Loucy (cell line): ENCODE data around the gene CNRIP1.

Experiments used
- H2AFZ ChIP-seq: fragments of 200-600 bp; sonication (generic); 2 replicates; pipeline ENCODE4 v1.6.0; 2016; ENCODE audit warnings: antibody characterized with exemption, mild to moderate bottlenecking, low read length, moderate library complexity
- H3F3A ChIP-seq: fragments of 200-600 bp; 2 replicates; pipeline ENCODE4 v1.6.0; 2016; ENCODE audit warnings: antibody characterized with exemption, low read depth, mild to moderate bottlenecking
- H3K27me3 ChIP-seq: fragments of 200-600 bp; sonication (generic); 2 replicates; pipeline ENCODE4 v1.6.1; 2014; ENCODE audit warnings: low read length, mild to moderate bottlenecking; ENCODE audit not compliant: insufficient read depth, poor library complexity, severe bottlenecking
- H3K36me3 ChIP-seq: fragments of 200-600 bp; sonication (generic); 2 replicates; pipeline ENCODE4 v1.6.1; 2016; ENCODE audit warnings: low read length; ENCODE audit not compliant: insufficient read depth
- H3K4me1 ChIP-seq: fragments of 200-600 bp; sonication (generic); 2 replicates; pipeline ENCODE4 v1.5.1; 2014; ENCODE audit warnings: low read length, mild to moderate bottlenecking; ENCODE audit not compliant: insufficient read depth, poor library complexity, severe bottlenecking
- H3K4me2 ChIP-seq: fragments of 200-600 bp; sonication (generic); 2 replicates; pipeline ENCODE4 v1.6.0; 2014; ENCODE audit warnings: antibody characterized with exemption, low read length, low read depth, mild to moderate bottlenecking; ENCODE audit not compliant: poor library complexity, severe bottlenecking
- H3K4me3 ChIP-seq: fragments of 200-600 bp; sonication (generic); 2 replicates; pipeline ENCODE4 v1.5.1; 2014; ENCODE audit warnings: low read length, mild to moderate bottlenecking, mixed read lengths; ENCODE audit not compliant: poor library complexity, severe bottlenecking
- H3K79me2 ChIP-seq: fragments of 200-600 bp; sonication (generic); 2 replicates; pipeline ENCODE4 v1.6.1; 2014; ENCODE audit warnings: low read length; ENCODE audit not compliant: insufficient read depth
- H3K9ac ChIP-seq: fragments of 200-600 bp; sonication (generic); 2 replicates; pipeline ENCODE4 v1.6.0; 2014; ENCODE audit warnings: mild to moderate bottlenecking, low read depth, low read length, moderate library complexity; ENCODE audit not compliant: poor library complexity, severe bottlenecking
- H3K9me2 ChIP-seq: fragments of 200-600 bp; sonication (generic); replicated peaks from 2 replicates; pipeline ENCODE4 v1.6.1; 2016; ENCODE audit warnings: low read depth, low read length, mixed read lengths
- H3K9me3 ChIP-seq: fragments of 200-600 bp; sonication (generic); 2 replicates; pipeline ENCODE4 v1.6.1; 2014; ENCODE audit warnings: mild to moderate bottlenecking, antibody characterized with exemption, low read length, low read depth; ENCODE audit not compliant: insufficient read depth
- H4K20me1 ChIP-seq: fragments of 200-600 bp; sonication (generic); 2 replicates; pipeline ENCODE4 v1.6.0; 2014; ENCODE audit warnings: antibody characterized with exemption, low read length, mild to moderate bottlenecking; ENCODE audit not compliant: insufficient read depth, poor library complexity, severe bottlenecking
- CTCF ChIP-seq: fragments of 200-600 bp; sonication (generic); conservative IDR thresholded peaks from 2 replicates; pipeline ENCODE4 v1.5.1; 2014; ENCODE audit warnings: mild to moderate bottlenecking, antibody characterized with exemption, low read length
- EZH2phosphoT487 ChIP-seq: fragments of 200-600 bp; IDR thresholded peaks from 2 replicates; pipeline ENCODE4 v1.6.1; 2018; ENCODE audit warnings: antibody characterized with exemption, mild to moderate bottlenecking, moderate library complexity, borderline replicate concordance

Gene CNRIP1

DNA sequence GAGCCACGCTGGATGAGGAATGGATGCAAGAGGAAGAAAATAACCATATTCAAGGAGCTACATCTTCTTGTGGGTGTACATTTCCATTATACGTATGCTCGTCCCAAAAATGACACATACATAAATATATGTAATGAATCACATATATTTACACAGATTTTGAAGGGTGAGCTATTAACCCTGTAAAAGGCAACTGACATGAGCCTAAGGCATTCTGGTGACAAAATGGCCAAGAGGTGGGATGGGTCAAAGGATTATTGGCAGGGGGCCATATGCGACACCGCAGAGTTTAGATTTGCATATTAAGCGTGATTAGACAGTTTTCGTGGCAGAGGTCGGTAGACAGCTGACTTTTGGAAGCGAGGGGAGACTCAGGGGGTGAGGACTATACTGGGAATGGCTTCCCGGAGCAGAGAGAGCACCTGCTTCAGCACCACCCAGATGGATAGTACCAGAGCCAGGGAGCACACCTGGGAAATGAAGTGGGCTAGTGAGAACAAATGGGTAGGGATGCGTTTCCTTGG lies 431 bp upstream of the CNRIP1 start:
- Histone ChIP-seq H3K9me2 (no peaks in the 10 kb centered on the region), H3K9ac (no peak overlapping the region), H3K79me2 (no peaks in the 10 kb centered on the region), H3K36me3 (no peaks in the 10 kb centered on the region), H3F3A (no peaks in the 10 kb centered on the region), H3K4me3 (no peak overlapping the region), H3K4me2 (no peak overlapping the region), H3K4me1 (peaks cover 3% of the 10 kb centered on the region), H4K20me1 (no peaks in the 10 kb centered on the region), H2AFZ (no peak overlapping the region), H3K27me3 (no peaks in the 10 kb centered on the region), H3K9me3 (no peaks in the 10 kb centered on the region)
- TF ChIP-seq CTCF (no peak), EZH2phosphoT487 (no peak)

- Histone ChIP-seq H3K4me1 (peaks cover 3% of the 10 kb centered on the region), H3K79me2 (no peaks in the 10 kb centered on the region), H3K9me3 (no peaks in the 10 kb centered on the region), H3K4me2 (no peak overlapping the region), H3K4me3 (no peak overlapping the region), H3K9ac (no peak overlapping the region), H4K20me1 (no peaks in the 10 kb centered on the region), H3K36me3 (no peaks in the 10 kb centered on the region), H3F3A (no peaks in the 10 kb centered on the region), H3K9me2 (no peaks in the 10 kb centered on the region), H2AFZ (no peak overlapping the region), H3K27me3 (no peaks in the 10 kb centered on the region)
- TF ChIP-seq EZH2phosphoT487 (no peak), CTCF (no peak)
Measured at GRCh38 chr2:68318914-68319397, 793 bp downstream of the CNRIP1 start.

GRCh38 chr2:68317971-68318913 lies 1.5 kb downstream of the CNRIP1 start:
- Histone ChIP-seq H3K4me2 (no peak overlapping the region), H2AFZ (no peak overlapping the region), H3K4me1 (peaks cover 3% of the 10 kb centered on the region)

More at GRCh38 chr2:68317971-68318913, 1.5 kb downstream of the CNRIP1 start:
- H3K79me2 ChIP-seq = no peaks in the 10 kb centered on the region
- H3K9me3 ChIP-seq = no peaks in the 10 kb centered on the region
- H3K9ac ChIP-seq = no peak overlapping the region
- H3K4me3 ChIP-seq = no peak overlapping the region
- H3K9me2 ChIP-seq = no peaks in the 10 kb centered on the region
- no peaks in the 10 kb centered on the region for H3K27me3 ChIP-seq
- TF ChIP-seq CTCF = no peak
- no peak for TF ChIP-seq EZH2phosphoT487
- no peaks in the 10 kb centered on the region for H3K36me3 ChIP-seq
- no peaks in the 10 kb centered on the region for H4K20me1 ChIP-seq
- no peaks in the 10 kb centered on the region for H3F3A ChIP-seq
